HUES6 (cell line): Measurements from ENCODE around the gene HOXD11.

Experiments
- H3K27ac ChIP-seq: 2 replicates; pipeline ENCODE4 v1.7.0; 2013; ENCODE audit warnings: low read depth, mild to moderate bottlenecking, low read length, inconsistent platforms
- H3K27me3 ChIP-seq: 2 replicates; pipeline ENCODE4 v1.6.1; 2013; ENCODE audit warnings: low read length; ENCODE audit not compliant: control insufficient read depth, insufficient read depth
- H3K36me3 ChIP-seq: 2 replicates; pipeline ENCODE4 v1.6.1; 2013; ENCODE audit warnings: low read length; ENCODE audit not compliant: control insufficient read depth, insufficient read depth
- H3K4me1 ChIP-seq: 2 replicates; pipeline ENCODE4 v1.6.1; 2013; ENCODE audit warnings: low read length; ENCODE audit not compliant: control insufficient read depth, insufficient read depth
- H3K4me3 ChIP-seq: 2 replicates; pipeline ENCODE4 v1.5.1; 2013; ENCODE audit warnings: low read depth, low read length
- H3K9ac ChIP-seq: one replicate; pipeline ENCODE4 v1.6.1; 2013; ENCODE audit warnings: mild to moderate bottlenecking, low read length
- H3K9me3 ChIP-seq: 2 replicates; pipeline ENCODE4 v1.6.1; 2013; ENCODE audit warnings: low read depth, low read length; ENCODE audit not compliant: control insufficient read depth, insufficient read depth

HOXD11 gene

DNA sequence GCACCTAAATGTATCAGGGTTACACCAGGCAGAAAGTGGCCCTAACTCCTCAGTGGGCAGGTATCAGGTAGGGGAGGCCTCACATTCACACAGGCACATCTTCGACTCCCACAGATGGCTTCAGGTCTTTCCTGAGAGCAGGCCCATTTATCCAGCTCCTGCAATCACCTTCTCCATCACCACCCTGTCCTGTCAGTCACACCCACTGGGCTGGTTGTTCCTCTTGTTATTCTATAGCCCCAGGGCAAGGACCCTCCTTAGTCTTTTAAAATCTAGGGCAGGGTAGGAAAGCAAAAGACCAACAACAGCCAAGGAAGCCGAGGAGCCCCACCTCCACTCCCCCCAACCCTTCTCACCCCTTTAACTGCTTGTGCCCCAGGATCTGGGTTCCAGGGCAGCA, 35.2 kb downstream of the HOXD11 start:
- no peaks in the 10 kb centered on the region for H3K36me3 ChIP-seq
- H3K9me3 ChIP-seq = no peaks in the 10 kb centered on the region
- H3K27me3 ChIP-seq = peaks cover 100% of the 10 kb centered on the region

DNA sequence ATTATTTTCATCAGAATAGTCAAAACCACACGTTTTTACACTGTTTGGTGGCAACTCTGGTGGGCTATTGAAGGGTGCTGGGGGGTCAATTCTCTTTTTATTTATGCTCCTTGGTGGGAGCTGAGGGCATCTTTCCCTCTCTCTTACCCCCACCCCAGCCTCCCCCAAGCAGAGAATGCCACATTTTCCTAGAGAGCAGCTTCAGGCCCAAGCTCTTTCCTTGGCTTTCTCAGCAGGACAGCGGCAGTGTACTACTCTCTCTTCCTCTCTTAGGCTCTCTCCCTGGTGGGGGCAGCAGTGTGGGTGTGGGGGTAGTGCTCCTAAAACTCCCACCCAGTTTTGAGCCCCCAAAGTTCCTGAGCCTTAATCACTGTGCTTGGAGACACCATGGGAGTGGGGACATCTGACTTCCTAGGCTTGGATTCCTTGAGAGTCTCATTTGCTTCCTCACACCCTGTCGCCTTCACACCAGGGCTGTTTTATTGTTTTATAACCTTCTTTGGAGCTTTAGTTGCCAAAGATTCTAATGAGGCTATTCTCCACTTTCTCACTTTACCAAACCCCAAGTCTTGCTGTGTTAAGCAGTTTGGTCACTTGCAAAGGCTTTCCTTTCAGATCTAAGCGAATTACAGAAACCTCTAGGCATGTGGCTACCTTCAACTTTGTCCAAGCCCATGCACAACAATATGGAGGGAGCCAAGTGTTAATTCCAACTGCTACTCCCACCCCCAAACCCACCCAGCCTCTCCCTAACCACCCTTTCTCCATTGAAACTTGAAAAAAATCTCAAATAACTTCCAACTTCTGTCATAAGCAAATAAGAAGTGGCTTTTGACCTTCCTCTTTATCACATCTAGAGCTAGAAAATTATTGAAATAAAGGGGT, 38.2 kb downstream of the HOXD11 start:
- peaks cover 100% of the 10 kb centered on the region for H3K27me3 ChIP-seq
- H3K27ac ChIP-seq = no peak overlapping the region

More for the DNA sequence above, 35.2 kb downstream of the HOXD11 start:
- Histone ChIP-seq H3K9ac (no peak overlapping the region), H3K4me3 (no peak overlapping the region), H3K27ac (no peak overlapping the region), H3K4me1 (no peaks in the 10 kb centered on the region; the same call in 1 of the 2 replicates)

DNA sequence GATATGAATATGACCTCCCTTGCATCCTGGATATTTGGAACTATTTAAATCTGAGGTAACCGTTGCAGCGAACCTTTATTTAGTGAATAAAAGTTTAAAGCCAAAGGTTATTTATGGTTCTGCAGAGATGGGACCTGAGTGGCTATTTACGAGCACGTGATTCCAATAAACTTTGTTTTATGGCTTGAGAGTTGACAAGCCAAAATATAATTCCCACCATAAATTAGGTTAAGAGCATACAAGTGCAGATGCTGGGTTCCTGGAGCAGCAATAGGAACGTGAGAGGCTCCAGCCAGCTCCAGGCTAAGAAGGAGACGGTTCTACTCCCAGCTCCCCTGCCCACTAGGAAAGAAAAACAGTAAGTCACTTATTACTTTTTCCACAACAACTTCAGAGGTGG, 39.0 kb downstream of the HOXD11 start:
- Histone ChIP-seq H3K27me3 (peaks cover 100% of the 10 kb centered on the region), H3K36me3 (no peaks in the 10 kb centered on the region), H3K27ac (no peak overlapping the region), H3K4me1 (peaks cover 8% of the 10 kb centered on the region), H3K4me3 (no peak overlapping the region; the same call in 1 of the 2 replicates), H3K9me3 (no peaks in the 10 kb centered on the region), H3K9ac (peak overlapping the region; percentile 31)

More for the DNA sequence above, 38.2 kb downstream of the HOXD11 start:
- no peaks in the 10 kb centered on the region for H3K9me3 ChIP-seq
- no peak overlapping the region for H3K9ac ChIP-seq
- H3K4me3 ChIP-seq = no peak overlapping the region
- peaks cover 8% of the 10 kb centered on the region for H3K4me1 ChIP-seq
- no peaks in the 10 kb centered on the region for H3K36me3 ChIP-seq

DNA sequence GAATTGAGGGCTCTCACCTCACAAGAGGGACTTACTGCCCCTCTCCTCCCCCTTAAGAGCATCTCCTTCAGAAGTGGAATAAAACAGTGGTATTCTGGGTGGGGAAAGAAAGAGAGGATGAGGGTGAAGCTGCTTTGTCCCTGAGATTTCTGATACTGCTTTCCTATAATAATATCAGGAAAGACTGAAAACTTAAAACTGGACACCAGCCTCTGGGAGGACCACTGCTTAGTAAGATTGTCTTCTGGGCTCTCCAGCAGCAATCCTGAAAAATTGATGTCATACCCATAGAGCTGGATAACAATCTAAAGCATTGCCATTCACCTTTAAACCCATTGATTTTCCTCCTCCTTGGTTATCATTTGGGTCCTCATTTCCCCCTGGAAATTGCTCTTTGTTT, 39.6 kb downstream of the HOXD11 start:
- Histone ChIP-seq H3K4me3 (peak overlapping the region; percentile 16; the same call in 1 of the 2 replicates), H3K27ac (no peak overlapping the region), H3K9ac (peak overlapping the region; percentile 31), H3K4me1 (peaks cover 8% of the 10 kb centered on the region), H3K27me3 (peaks cover 100% of the 10 kb centered on the region), H3K36me3 (no peaks in the 10 kb centered on the region), H3K9me3 (no peaks in the 10 kb centered on the region)

GRCh38 chr2:176147210-176147799, 40.2 kb downstream of the HOXD11 start:
- H3K27ac ChIP-seq = no peak overlapping the region
- H3K9ac ChIP-seq = peak overlapping the region; percentile 31
- no peak overlapping the region; the same call in 1 of the 2 replicates for H3K4me3 ChIP-seq
- H3K4me1 ChIP-seq = peaks cover 11% of the 10 kb centered on the region
- peaks cover 100% of the 10 kb centered on the region for H3K27me3 ChIP-seq
- H3K9me3 ChIP-seq = no peaks in the 10 kb centered on the region
- no peaks in the 10 kb centered on the region for H3K36me3 ChIP-seq

DNA sequence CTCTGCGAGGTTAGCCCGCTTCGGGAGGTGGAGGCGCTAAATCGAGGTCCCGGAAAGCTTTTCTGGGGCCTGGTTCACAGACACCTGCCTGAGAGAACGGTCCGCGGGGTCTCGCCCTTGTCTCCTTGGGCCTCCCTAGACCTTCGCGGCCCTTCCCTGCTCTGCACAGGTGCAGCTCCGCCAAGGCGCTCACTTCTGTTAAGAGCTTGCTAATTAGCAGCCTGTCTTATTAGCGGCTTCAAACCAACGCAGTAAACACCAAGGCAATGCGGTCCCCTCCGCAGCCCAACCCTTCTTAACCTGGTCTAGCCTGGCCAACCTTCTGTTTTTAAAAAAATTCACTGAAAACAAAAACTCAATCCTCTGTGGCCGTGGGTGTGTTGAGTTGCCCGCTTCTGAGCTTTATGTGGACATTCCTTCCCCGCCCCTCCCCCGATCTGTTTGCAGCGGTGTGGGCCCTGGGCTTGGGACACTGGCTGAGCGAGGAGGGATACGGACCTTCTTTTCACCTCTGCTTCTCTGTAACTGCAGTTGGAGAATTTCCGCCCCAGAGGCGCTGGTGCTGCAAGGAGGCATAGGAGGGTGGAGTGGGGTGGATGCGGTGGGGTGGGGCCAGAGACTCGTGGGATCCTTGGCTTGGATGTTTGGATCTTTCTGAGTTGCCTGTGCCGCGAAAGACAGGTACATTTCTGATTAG, 40.9 kb downstream of the HOXD11 start:
- Histone ChIP-seq H3K4me3 (peak overlapping the region; percentile 12; the same call in 1 of the 2 replicates), H3K27me3 (peaks cover 100% of the 10 kb centered on the region), H3K4me1 (peaks cover 11% of the 10 kb centered on the region), H3K9me3 (no peaks in the 10 kb centered on the region), H3K27ac (no peak overlapping the region), H3K9ac (peak overlapping the region; percentile 28), H3K36me3 (no peaks in the 10 kb centered on the region)

DNA sequence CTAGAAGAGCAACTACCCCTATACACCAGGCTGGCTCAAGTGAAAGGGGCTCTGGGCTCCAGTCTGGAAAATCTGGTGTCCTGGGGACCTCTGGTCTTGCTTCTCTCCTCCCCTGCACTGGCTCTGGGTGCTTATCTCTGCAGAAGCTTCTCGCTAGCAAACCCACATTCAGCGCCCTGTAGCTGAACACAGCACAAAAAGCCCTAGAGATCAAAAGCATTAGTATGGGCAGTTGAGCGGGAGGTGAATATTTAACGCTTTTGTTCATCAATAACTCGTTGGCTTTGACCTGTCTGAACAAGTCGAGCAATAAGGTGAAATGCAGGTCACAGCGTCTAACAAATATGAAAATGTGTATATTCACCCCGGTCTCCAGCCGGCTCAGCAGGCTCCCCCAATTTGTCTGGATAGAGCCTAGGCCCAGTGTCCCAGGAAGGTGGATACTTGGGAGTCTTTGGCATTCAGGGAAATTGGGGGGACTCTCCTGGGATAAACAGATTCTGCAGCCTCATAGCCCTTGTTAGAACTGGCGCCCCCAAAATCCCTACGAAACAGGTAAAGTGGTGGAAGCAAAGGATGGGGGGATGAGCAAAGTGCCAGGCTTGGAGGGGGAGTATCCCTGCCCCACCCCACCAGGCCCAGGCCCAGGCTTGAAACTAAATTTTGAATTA, 41.8 kb downstream of the HOXD11 start:
- Histone ChIP-seq H3K27ac (no peak overlapping the region), H3K4me1 (peaks cover 11% of the 10 kb centered on the region), H3K27me3 (peaks cover 100% of the 10 kb centered on the region)

DNA sequence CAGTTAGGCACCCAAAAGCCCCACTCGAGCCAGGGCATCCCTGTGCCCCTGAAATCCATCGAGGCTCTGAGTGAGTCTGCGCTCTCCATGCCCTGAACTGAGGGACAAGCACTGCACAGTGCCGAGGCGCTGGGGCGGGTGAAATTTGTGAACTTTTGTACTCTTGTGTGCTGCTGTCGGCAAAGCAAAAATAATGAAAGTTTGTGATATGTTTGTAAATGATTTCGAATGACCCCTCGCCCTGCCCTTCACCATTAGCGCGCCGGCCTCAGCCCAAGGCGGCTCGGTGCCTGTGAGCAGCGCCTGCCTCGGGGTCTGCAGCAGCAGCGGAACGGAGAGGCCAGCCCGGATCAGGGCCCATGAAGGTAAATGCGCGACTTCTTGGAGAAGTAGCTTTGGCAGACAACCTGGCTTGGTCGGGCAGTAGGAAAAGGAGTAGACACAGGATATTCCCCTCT, 42.4 kb downstream of the HOXD11 start:
- peaks cover 100% of the 10 kb centered on the region for H3K27me3 ChIP-seq
- H3K27ac ChIP-seq = no peak overlapping the region
- no peaks in the 10 kb centered on the region for H3K9me3 ChIP-seq
- peak overlapping the region; percentile 2; the same call in 1 of the 2 replicates for H3K4me3 ChIP-seq
- no peaks in the 10 kb centered on the region for H3K36me3 ChIP-seq
- peak overlapping the region; percentile 56 for H3K9ac ChIP-seq
- H3K4me1 ChIP-seq = peaks cover 11% of the 10 kb centered on the region

More for the DNA sequence above, 41.8 kb downstream of the HOXD11 start:
- H3K36me3 ChIP-seq = no peaks in the 10 kb centered on the region
- H3K4me3 ChIP-seq = peak overlapping the region; percentile 12; the same call in 1 of the 2 replicates
- no peaks in the 10 kb centered on the region for H3K9me3 ChIP-seq
- H3K9ac ChIP-seq = peak overlapping the region; percentile 56

DNA sequence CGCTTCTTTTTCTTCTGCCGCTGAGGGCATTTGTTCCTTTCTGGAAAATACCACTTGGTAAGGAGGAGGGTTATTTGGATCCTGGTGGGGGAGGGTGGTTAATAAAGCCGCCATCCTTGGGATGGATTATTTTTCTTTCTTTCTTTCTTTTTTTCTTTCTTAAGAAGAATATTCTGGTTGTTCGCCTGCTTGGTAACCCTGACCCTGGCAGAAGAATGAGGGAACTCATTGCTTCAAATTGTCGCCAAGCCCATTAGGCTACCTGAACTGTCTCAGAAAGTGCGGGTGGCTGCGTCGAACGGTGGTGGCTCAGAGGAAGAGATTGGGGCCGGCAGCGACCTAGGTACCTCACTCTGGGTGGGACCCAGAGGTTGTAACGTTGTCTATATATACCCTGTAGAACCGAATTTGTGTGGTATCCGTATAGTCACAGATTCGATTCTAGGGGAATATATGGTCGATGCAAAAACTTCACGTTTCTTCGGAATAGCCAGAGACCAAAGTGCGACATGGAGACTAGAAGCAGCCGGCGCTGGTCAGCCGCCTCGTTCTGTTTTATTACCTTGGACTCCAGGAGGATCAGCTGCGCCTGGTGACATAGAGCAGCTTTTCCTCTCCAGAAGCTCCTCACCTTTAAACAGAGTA, 43.0 kb downstream of the HOXD11 start:
- Histone ChIP-seq H3K4me1 (peaks cover 16% of the 10 kb centered on the region), H3K27ac (no peak overlapping the region), H3K4me3 (peak overlapping the region; percentile 2; the same call in 1 of the 2 replicates), H3K9ac (peak overlapping the region; percentile 56), H3K9me3 (no peaks in the 10 kb centered on the region), H3K27me3 (peaks cover 100% of the 10 kb centered on the region), H3K36me3 (no peaks in the 10 kb centered on the region)
